WI38 (cell line): ENCODE results near the gene HOXB2.
A peak's percentile ranks its signal among the peaks of the same experiment; 100 is the strongest.

Experiments used
- H3K4me3 ChIP-seq: 2 replicates; pipeline ENCODE4 v1.5.1; 2011; ENCODE audit warnings: low read depth, mild to moderate bottlenecking, control low read depth, low read length
- CTCF ChIP-seq: IDR thresholded peaks from 2 replicates; pipeline ENCODE4 v1.5.1; 2012; ENCODE audit warnings: low read depth, mild to moderate bottlenecking, control low read depth, low read length

Gene HOXB2

GRCh38 chr17:48526608-48527546 is 18.0 kb downstream of the HOXB2 start:
- no peak overlapping the region for H3K4me3 ChIP-seq
- no peak for TF ChIP-seq CTCF

GRCh38 chr17:48523010-48523409 is 21.9 kb downstream of the HOXB2 start:
- 0 out of 2 replicates have a peak, but pooled peaks have one; percentile 29 for TF ChIP-seq CTCF
- no peak overlapping the region for H3K4me3 ChIP-seq

- no peak for TF ChIP-seq CTCF
Observed at GRCh38 chr17:48522031-48522653, 22.8 kb downstream of the HOXB2 start.

GRCh38 chr17:48520631-48521079 is 24.3 kb downstream of the HOXB2 start:
- no peak overlapping the region for H3K4me3 ChIP-seq
- TF ChIP-seq CTCF, result no peak

More at GRCh38 chr17:48522031-48522653, 22.8 kb downstream of the HOXB2 start:
- no peak overlapping the region for H3K4me3 ChIP-seq

GRCh38 chr17:48519427-48519826 is 25.5 kb downstream of the HOXB2 start:
- no peak for TF ChIP-seq CTCF
- no peak overlapping the region for H3K4me3 ChIP-seq

- TF ChIP-seq CTCF, result no peak
- no peak overlapping the region for H3K4me3 ChIP-seq
Observed at GRCh38 chr17:48517478-48517877, 27.4 kb downstream of the HOXB2 start.
